HG03139 (cell line): ENCODE measurements around the gene LCE1B.

Experiments
- ATAC-seq: cut with Tn5 transposase; IDR thresholded peaks from one replicate; pipeline ENCODE4 v1.9.1; 2021; ENCODE audit not compliant: unreplicated experiment

LCE1B gene, protein sequence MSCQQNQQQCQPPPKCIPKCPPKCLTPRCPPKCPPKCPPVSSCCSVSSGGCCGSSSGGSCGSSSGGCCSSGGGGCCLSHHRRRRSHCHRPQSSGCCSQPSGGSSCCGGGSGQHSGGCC

DNA sequence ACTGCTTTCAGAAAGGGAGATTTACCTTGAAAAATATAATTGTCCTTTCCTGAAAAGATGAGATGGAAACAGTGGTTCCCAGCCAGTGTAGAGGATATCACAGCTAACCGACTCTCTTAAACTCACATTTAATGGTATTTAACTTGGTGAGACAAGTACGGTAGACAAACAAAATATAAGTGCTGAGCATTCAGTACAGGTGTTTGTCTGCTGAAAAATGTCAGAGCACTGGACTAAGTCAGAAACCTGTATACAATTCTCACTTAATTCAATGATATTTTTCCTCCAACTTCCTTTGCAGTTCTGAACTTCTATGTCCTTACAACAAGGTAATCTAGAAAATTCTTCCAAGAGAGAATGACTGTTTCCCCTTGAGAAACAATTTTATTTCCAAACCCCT is at the start of gene LCE1B:
Gene LCE1B (plus strand): TSS at position 301 of the 400 bp plus-strand sequence. CDS start 476 bp downstream, outside the sequence.
- ATAC-seq: no peak

DNA sequence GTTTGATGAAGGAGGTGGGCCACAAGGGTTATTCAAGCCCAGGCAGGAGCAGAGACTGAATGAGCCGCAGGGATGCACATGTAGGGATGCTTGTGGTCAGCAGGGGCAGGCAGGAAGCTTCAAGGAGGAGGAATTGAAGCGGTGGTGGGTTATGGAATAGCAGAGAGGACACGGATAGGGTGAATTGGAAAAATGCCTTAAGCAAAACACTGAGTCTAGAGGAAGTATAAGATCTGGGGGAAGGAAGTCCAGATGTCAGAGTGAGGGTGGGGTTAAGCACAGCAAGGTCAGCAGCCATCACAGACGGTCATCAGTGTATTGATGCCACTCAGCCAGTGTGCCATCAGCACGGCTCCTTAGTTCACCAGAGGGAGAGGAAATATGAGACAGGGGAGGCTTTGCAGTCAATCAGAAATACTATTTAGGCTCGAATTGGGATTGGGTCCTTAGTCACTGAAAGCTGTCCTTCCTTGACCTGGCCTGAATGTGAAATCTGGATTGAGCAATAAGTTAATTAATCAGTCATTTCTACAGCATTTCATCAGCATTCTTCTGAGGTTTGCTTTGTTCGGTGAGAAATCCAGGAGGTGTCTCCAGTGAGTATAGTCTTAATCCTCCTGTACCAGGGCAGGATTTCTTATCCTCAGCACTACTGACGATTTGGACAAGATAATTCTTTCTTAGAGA is 42.8 kb upstream of the LCE1B start:
- ATAC-seq: no peak

DNA sequence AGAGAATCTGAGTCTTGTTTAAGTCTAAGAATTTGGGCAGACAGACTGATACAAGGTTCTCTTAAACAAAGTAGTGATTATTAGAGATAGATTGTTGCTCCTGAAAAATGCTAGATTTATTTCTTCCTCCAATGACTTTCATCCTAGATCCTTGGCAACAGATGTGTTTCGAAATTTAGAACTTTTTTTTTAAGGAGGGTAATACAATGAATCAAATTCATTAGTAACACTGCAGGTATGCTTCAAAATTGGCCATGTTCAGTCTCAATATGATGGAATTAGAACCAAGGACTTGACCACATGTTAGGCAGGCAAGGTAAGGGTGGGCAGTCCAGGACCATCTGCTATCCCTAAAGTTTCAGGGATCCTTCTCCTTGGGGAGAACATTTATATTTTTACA is 41.4 kb upstream of the LCE1B start:
- no peak for ATAC-seq

DNA sequence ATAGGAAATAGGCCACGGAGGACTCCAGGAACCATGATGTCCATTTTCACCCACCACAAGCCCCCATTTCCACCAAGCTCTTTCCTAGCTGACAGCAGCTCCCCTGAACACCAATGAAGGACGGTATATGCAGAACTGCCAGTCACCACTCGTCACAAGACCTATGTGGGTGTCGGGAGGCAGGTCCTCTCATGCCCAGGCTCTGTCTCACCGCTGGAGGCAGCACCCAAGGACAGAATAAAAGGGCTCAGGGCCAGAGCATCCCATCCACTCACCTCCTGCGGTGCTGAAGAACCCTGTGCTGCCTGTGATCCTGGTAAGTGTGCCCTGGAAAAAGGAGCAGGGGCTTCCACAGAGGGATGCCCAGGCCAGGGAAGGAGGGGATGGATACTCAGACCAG is 36.9 kb upstream of the LCE1B start, which contains the start of gene LCE1F:
Gene LCE1F (plus strand): TSS at position 266 of the 400 bp plus-strand sequence. CDS start 1,232 bp downstream, outside the sequence.
- no peak for ATAC-seq

- ATAC-seq: no peak
Observed at GRCh38 chr1:152776361-152776760, 35.4 kb upstream of the LCE1B start.

- ATAC-seq: no peak
Observed at GRCh38 chr1:152777510-152778137, 34.1 kb upstream of the LCE1B start.

GRCh38 chr1:152783095-152783494 is 28.7 kb upstream of the LCE1B start:
- ATAC-seq: no peak

DNA sequence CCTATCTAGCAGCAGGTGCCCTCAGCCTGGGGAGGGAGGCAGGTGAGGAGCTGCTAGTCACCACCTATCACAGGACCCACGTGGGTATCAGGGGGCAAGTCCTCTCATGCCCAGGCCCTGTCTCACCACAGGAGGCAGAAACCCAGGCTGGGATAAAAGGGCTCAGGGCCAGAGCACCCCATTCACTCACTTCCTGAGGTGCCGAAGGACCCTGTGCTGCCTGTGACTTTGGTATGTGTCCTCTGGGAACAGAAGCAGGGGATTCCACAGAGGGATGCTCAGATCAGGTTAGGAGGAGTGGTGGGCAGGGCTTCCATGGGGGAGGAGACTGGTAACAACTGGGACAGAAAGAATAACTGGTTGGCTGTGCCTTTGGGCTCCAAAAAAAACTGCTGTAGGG is 25.7 kb upstream of the LCE1B start, which contains the start of gene LCE1E:
Gene LCE1E (plus strand): TSS at position 181 of the 400 bp plus-strand sequence. CDS start 1,043 bp downstream, outside the sequence.
- no peak for ATAC-seq

DNA sequence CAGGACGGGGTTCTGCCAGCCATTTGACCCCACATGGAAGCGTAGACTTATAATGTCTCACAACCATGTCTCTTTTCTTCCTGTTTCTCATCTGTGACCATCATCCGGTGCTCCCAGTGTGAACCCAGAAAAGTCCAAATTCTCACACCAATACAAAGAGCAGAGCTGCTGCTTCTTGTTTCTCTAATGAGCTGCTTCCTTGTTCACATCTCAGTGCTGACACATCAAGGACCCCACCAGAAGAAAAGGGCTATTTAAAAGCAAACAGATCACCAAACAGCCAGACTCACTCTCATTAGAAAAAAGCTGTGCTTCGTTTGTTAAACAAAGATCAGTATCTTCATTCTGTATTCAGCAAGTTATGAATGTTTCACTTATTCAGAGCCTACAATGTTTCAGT is 16.1 kb upstream of the LCE1B start:
- ATAC-seq: no peak

- no peak for ATAC-seq
Observed at GRCh38 chr1:152796421-152796820, 15.3 kb upstream of the LCE1B start, which contains the start of gene LCE1D. Gene LCE1D (plus strand): TSS chr1:152796721. CDS start chr1:152797795, 1,074 bp downstream.

GRCh38 chr1:152801333-152801732 is 10.4 kb upstream of the LCE1B start:
- no peak for ATAC-seq

- no peak for ATAC-seq
Observed at GRCh38 chr1:152806576-152806975, 5.2 kb upstream of the LCE1B start, which contains the start of gene LCE1C. Gene LCE1C (minus strand): TSS chr1:152806651. CDS start chr1:152805478, 1,173 bp downstream.

DNA sequence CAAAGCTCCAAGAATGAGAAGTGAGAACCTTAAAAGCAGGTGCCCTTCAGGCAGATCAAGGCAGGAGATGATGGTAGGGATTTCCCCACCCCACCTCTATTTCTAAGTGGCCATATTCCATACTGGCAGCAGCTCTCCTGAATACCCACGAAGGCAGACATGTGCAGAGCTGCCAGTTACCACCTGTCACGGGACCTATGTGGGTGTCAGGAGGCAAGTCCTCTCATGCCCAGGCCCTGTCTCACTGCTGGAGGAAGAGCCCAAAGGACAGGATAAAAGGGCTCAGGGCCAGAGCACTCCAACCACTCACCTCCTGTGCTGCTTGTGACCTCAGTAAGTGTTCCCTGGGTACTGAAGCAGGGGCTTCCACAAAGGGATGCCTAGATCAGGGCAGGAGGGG is 721 bp upstream of the LCE1B start:
- ATAC-seq: no peak

- no peak for ATAC-seq
Observed at GRCh38 chr1:152817309-152817708, 5.5 kb downstream of the LCE1B start.

DNA sequence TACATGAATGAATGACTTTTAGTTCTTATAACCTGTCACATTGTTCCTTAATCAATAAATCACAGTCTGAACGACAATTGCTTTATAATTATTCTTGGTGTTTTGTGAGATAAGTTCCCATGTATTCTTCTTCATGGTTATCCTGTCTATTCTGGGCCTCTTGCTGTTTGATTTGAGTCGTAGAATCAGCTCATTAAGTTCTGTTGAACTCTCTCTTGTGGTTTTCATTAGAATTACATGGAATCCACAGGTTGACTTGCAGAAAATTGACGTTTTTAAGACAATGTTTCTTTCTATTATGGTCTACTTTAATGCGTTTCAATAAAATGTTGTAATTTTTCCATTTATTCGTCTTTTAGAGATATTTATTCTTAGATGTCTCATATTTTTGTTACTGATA is 11.5 kb downstream of the LCE1B start:
- no peak for ATAC-seq

GRCh38 chr1:152824964-152825363 is 13.2 kb downstream of the LCE1B start:
- no peak for ATAC-seq

- no peak for ATAC-seq
Observed at GRCh38 chr1:152827173-152827572, 15.4 kb downstream of the LCE1B start, which contains the start of gene LCE1A. Gene LCE1A (plus strand): TSS chr1:152827473. CDS start chr1:152827473, 0 bp downstream.

DNA sequence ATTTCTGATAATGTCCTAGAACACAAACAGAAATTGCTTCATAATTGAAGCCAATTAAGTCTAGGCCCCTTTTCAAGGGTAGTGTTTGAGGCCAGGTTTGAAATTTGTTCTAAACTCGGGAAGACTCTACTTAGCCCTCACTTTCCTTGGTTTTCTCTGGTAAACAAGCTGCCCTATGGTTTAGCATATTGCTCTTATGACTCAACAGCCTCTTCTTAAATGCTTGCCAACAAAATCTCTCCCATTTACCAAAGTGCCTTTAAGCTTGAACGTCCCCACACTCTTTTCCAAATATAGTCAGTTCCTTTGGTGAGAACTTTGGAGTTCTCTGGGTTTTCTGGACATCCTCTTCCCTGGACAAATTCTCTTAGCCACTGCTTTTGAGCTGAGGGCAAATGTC is 25.1 kb downstream of the LCE1B start:
- no peak for ATAC-seq

- ATAC-seq: no peak
Observed at GRCh38 chr1:152842556-152842955, 30.8 kb downstream of the LCE1B start, which contains the start of gene LCE6A. Gene LCE6A (plus strand): TSS chr1:152842856. CDS start chr1:152843521, 665 bp downstream.

DNA sequence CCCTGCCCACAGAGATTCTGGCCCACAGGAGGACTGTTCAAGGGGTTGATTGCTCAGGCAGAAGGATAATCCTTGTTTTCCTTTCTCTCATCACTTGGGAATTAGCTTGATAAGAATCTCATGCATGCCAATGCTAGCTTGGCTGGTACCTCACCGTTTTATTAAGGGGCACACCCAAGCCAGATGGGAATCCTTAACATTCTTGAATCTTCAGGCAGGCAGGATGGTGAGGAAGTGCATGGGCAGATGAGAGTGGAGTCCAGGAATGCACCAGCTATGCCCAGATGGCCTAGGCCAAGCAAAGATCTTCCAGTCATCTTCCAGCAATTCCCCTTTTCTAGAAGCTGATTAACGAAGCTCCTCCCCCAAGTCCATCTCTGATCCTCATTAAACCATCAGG is 43.9 kb downstream of the LCE1B start:
- no peak for ATAC-seq

GRCh38 chr1:152858062-152858461 is 46.3 kb downstream of the LCE1B start:
- no peak for ATAC-seq

- no peak for ATAC-seq
Observed at GRCh38 chr1:152859696-152860095, 47.9 kb downstream of the LCE1B start, which contains the start of gene LCE7A. Gene LCE7A (plus strand): TSS chr1:152859996. CDS start chr1:152860698, 702 bp downstream.
